ENCODE data around the gene NTM. TPM values are rescaled to one million over a fixed set of nuclear protein-coding genes. Genes with fewer than 3 reads are reported as not detected.

NTM gene
- total and polyA plus RNA-seq, 2 experiments from 2014 or later: 2.2 to 4.9 TPM

DNA sequence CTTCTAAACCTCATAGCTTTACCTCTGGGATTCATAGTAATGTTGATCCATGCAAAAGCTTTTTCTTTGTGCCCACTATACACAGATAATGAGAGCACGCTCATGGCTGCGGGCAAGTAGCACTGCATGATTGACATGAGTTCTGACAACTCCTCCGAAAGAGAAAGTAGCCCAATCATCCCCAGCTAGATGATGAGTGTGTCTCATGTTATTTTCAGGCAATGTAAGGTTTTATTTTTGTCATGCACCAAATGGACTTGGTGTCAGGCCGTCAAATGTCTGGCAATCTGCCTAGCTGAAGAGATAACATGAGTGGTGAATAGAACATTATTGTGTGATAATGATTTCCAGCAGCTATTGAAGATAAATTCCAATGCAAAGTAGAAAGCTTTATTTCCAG is 662.6 kb downstream of the NTM start:
- Histone ChIP-seq H3K36me3 (replicated peaks; ENCODE audit: insufficient read depth, low read depth) (no peaks in the 10 kb centered on the region), H3K4me3 (no peak overlapping the region), H3K79me2 (no peaks in the 10 kb centered on the region), H3K27me3 (peaks cover 29% of the 10 kb centered on the region), H3K9me2 (replicated peaks; ENCODE audit: insufficient read depth) (no peaks in the 10 kb centered on the region), H2AFZ (no peak overlapping the region), H3K27ac (no peak overlapping the region), H3K4me2 (no peak overlapping the region), H4K20me1 (ENCODE audit: insufficient read depth, poor library complexity, severe bottlenecking) (no peaks in the 10 kb centered on the region), H3K4me1 (ENCODE audit: insufficient read depth) (no peaks in the 10 kb centered on the region), H3K9me3 (ENCODE audit: low read depth) (no peaks in the 10 kb centered on the region)
- DNase-seq (ENCODE audit: low spot score): no peak
- WGBS (ENCODE audit: low lambda C conversion rate, missing lambda C conversion rate): 81% methylated on average over 4 of the region's 4 CpGs
- TF ChIP-seq EZH2phosphoT487 (IDR thresholded peaks at IDR 0.05; ENCODE audit: low read depth, severe bottlenecking, unreplicated experiment): no peak
- TF ChIP-seq, protein P1, sequence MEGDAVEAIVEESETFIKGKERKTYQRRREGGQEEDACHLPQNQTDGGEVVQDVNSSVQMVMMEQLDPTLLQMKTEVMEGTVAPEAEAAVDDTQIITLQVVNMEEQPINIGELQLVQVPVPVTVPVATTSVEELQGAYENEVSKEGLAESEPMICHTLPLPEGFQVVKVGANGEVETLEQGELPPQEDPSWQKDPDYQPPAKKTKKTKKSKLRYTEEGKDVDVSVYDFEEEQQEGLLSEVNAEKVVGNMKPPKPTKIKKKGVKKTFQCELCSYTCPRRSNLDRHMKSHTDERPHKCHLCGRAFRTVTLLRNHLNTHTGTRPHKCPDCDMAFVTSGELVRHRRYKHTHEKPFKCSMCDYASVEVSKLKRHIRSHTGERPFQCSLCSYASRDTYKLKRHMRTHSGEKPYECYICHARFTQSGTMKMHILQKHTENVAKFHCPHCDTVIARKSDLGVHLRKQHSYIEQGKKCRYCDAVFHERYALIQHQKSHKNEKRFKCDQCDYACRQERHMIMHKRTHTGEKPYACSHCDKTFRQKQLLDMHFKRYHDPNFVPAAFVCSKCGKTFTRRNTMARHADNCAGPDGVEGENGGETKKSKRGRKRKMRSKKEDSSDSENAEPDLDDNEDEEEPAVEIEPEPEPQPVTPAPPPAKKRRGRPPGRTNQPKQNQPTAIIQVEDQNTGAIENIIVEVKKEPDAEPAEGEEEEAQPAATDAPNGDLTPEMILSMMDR (IDR thresholded peaks at IDR 0.05; ENCODE audit: poor library complexity): no peak
- TF ChIP-seq EZH2 (IDR thresholded peaks at IDR 0.05; ENCODE audit: borderline replicate concordance): no peak

DNA sequence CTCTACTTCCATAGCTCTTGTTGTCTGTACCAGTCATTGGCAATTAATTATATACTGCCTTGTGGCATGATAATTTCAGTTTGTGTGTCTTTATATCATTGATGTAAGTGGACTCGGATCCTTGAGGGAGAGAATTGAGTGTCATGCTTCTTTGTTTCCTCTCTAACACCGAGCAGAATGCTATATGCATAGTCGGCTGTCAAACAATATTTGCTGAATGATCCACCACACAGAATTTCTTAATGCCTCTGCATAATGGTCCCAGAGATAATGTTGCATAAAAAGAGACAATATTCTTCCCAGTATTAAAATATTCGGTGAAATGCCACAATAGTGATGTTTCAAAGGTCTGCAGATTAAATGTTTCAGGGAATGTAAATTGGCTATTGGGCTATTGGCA is 664.8 kb downstream of the NTM start:
- DNase-seq (ENCODE audit: low spot score): no peak

DNA sequence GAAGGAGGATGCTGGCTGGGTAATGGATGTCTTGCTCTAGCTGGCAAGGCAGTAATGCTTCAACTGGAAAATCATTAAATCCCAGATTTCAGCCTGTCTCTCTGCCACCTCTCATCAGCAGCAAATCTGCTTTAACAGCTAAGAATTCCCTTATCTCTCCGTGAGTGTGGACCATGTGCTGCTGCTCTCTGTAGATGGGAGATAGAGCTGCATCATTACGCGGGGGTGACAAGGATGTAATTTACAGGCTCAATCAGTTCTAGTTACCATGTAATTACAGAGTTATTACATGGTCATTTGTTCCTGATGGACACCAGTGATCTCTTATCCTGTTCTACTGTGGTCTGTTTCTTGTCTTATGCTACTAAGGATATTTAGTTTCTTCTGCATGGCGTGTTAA is 665.4 kb downstream of the NTM start:
- H3K27ac ChIP-seq: no peak overlapping the region
- H2AFZ ChIP-seq: no peak overlapping the region
- H3K9me2 ChIP-seq (replicated peaks; ENCODE audit: insufficient read depth): no peaks in the 10 kb centered on the region
- no peaks in the 10 kb centered on the region for H3K4me1 ChIP-seq (ENCODE audit: insufficient read depth)
- no peak overlapping the region for H3K4me2 ChIP-seq
- H3K9me3 ChIP-seq (ENCODE audit: low read depth): no peaks in the 10 kb centered on the region
- peaks cover 29% of the 10 kb centered on the region for H3K27me3 ChIP-seq
- no peak for DNase-seq (ENCODE audit: low spot score)
- no peaks in the 10 kb centered on the region for H4K20me1 ChIP-seq (ENCODE audit: insufficient read depth, poor library complexity, severe bottlenecking)
- H3K36me3 ChIP-seq (replicated peaks; ENCODE audit: insufficient read depth, low read depth): no peaks in the 10 kb centered on the region
- WGBS (ENCODE audit: low lambda C conversion rate, missing lambda C conversion rate): 46% methylated on average over 4 of the region's 4 CpGs
- no peak overlapping the region for H3K4me3 ChIP-seq
- no peaks in the 10 kb centered on the region for H3K79me2 ChIP-seq
- TF ChIP-seq, protein P1 (IDR thresholded peaks at IDR 0.05; ENCODE audit: poor library complexity): no peak

More for the DNA sequence above, 664.8 kb downstream of the NTM start:
- H3K9me2 ChIP-seq (replicated peaks; ENCODE audit: insufficient read depth): no peaks in the 10 kb centered on the region
- H3K36me3 ChIP-seq (replicated peaks; ENCODE audit: insufficient read depth, low read depth): no peaks in the 10 kb centered on the region
- WGBS (ENCODE audit: low lambda C conversion rate, missing lambda C conversion rate): 84% methylated on average over 4 of the region's 4 CpGs
- peaks cover 29% of the 10 kb centered on the region for H3K27me3 ChIP-seq
- H3K4me2 ChIP-seq: no peak overlapping the region
- H3K4me1 ChIP-seq (ENCODE audit: insufficient read depth): no peaks in the 10 kb centered on the region
- H4K20me1 ChIP-seq (ENCODE audit: insufficient read depth, poor library complexity, severe bottlenecking): no peaks in the 10 kb centered on the region
- no peak for TF ChIP-seq EZH2phosphoT487 (IDR thresholded peaks at IDR 0.05; ENCODE audit: low read depth, severe bottlenecking, unreplicated experiment)
- TF ChIP-seq EZH2 (IDR thresholded peaks at IDR 0.05; ENCODE audit: borderline replicate concordance): no peak
- TF ChIP-seq, protein P1 (IDR thresholded peaks at IDR 0.05; ENCODE audit: poor library complexity): no peak
- H3K4me3 ChIP-seq: no peak overlapping the region
- no peaks in the 10 kb centered on the region for H3K9me3 ChIP-seq (ENCODE audit: low read depth)
- no peaks in the 10 kb centered on the region for H3K79me2 ChIP-seq
- H3K27ac ChIP-seq: no peak overlapping the region
- H2AFZ ChIP-seq: no peak overlapping the region

DNA sequence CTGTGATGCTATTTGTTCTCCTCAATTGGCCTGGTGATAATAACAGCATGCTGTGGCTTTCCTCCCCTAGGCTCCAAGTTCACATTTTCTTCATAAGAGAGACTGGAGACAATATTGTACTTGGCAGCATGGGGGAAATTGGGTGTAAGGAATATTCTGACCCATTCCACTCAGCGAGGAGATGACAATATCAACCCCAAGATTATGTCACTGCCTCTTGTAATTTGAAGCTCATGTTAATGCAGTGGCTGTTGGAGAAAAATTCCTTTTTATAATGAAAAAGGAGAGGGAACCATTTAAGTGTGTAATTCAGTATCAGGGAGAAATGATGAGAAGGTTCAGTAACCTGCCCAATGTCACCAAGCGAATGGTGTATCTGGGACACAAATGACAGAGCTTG is 665.8 kb downstream of the NTM start:
- Histone ChIP-seq H3K9me2 (replicated peaks; ENCODE audit: insufficient read depth) (no peaks in the 10 kb centered on the region), H3K27me3 (peaks cover 29% of the 10 kb centered on the region), H3K4me1 (ENCODE audit: insufficient read depth) (no peaks in the 10 kb centered on the region), H3K27ac (no peak overlapping the region), H3K4me2 (no peak overlapping the region), H3K9me3 (ENCODE audit: low read depth) (no peaks in the 10 kb centered on the region), H4K20me1 (ENCODE audit: insufficient read depth, poor library complexity, severe bottlenecking) (no peaks in the 10 kb centered on the region), H3K4me3 (no peak overlapping the region), H3K79me2 (no peaks in the 10 kb centered on the region), H2AFZ (no peak overlapping the region), H3K36me3 (replicated peaks; ENCODE audit: insufficient read depth, low read depth) (no peaks in the 10 kb centered on the region)
- 85% methylated on average over 2 of the region's 2 CpGs for WGBS (ENCODE audit: low lambda C conversion rate, missing lambda C conversion rate)
- TF ChIP-seq EZH2phosphoT487 (IDR thresholded peaks at IDR 0.05; ENCODE audit: low read depth, severe bottlenecking, unreplicated experiment): no peak
- TF ChIP-seq EZH2 (IDR thresholded peaks at IDR 0.05; ENCODE audit: borderline replicate concordance): no peak
- TF ChIP-seq, protein P1 (IDR thresholded peaks at IDR 0.05; ENCODE audit: poor library complexity): no peak
- DNase-seq (ENCODE audit: low spot score): no peak

All from hepatocyte (in vitro differentiated cells).